HG03025 (cell line): ENCODE results near the gene NNMT.

Experiments used
- ATAC-seq: cut with Tn5 transposase; IDR thresholded peaks from one replicate; pipeline ENCODE4 v1.9.1; 2021; ENCODE audit warnings: mild to moderate bottlenecking, moderate library complexity; ENCODE audit not compliant: unreplicated experiment, low FRiP score

NNMT gene

GRCh38 chr11:114295676-114296604 lies at the start of gene NNMT:
NNMT (plus strand) TSS chr11:114296399; CDS start chr11:114296557, 158 bp downstream.
- no peak for ATAC-seq

GRCh38 chr11:114247070-114247789 lies 49.0 kb upstream of the NNMT start:
- ATAC-seq = no peak

- no peak for ATAC-seq
These were observed 46.0 kb upstream of the NNMT start for GRCh38 chr11:114250180-114250579.

GRCh38 chr11:114250993-114251814 lies 45.0 kb upstream of the NNMT start:
- no peak for ATAC-seq

- no peak for ATAC-seq
These were observed 44.3 kb upstream of the NNMT start for GRCh38 chr11:114251815-114252337.

GRCh38 chr11:114252767-114253166 lies 43.4 kb upstream of the NNMT start:
- no peak for ATAC-seq

GRCh38 chr11:114253771-114254170 lies 42.4 kb upstream of the NNMT start:
- ATAC-seq = no peak

GRCh38 chr11:114254571-114255146 lies 41.5 kb upstream of the NNMT start:
- no peak for ATAC-seq

GRCh38 chr11:114255289-114255688 lies 40.9 kb upstream of the NNMT start:
- ATAC-seq = no peak

GRCh38 chr11:114256176-114256966 lies 39.8 kb upstream of the NNMT start:
- no peak for ATAC-seq

- ATAC-seq = no peak
These were observed 39.3 kb upstream of the NNMT start for GRCh38 chr11:114256967-114257286.

GRCh38 chr11:114257621-114258558 lies 38.3 kb upstream of the NNMT start:
- ATAC-seq = no peak

GRCh38 chr11:114258696-114259095 lies 37.5 kb upstream of the NNMT start:
- ATAC-seq = no peak

- ATAC-seq = no peak
These were observed 37.1 kb upstream of the NNMT start for GRCh38 chr11:114259124-114259526.

- no peak for ATAC-seq
These were observed 36.6 kb upstream of the NNMT start for GRCh38 chr11:114259551-114259983.

- ATAC-seq = no peak
These were observed 36.1 kb upstream of the NNMT start for GRCh38 chr11:114260077-114260476.

- ATAC-seq = no peak
These were observed 35.7 kb upstream of the NNMT start for GRCh38 chr11:114260483-114260882.

- no peak for ATAC-seq
These were observed 34.4 kb upstream of the NNMT start for GRCh38 chr11:114261791-114262190.
